T-cell (primary cell): ENCODE data around the gene YWHAB. TPM values are rescaled to one million over a fixed set of nuclear protein-coding genes. Genes with fewer than 3 reads are reported as not detected.

Experiments
- ATAC-seq, 4 experiments: fragments of 200-7000 bp in 3 of 4; fragments of 150-1000 bp in 1 of 4; cut with Tn5 transposase; replicated peaks in 1 of 4; 1 replicate in 3 of 4; 2 replicates in 1 of 4; pipeline ENCODE4 v1.10.0; 2021; ENCODE audit warnings: moderate library complexity in 3 of 4, mild to moderate bottlenecking in 2 of 4, moderate number of reproducible peaks in 1 of 4
- CTCF ChIA-PET, 2 donors: fragments of 300-600 bp; sonication (Branson Sonifier 250); formaldehyde crosslinking; loops; one replicate each; lab custom pipeline; 2022; ENCODE audit warnings: antibody characterized with exemption in 2 of 2; lab: Charles Lee
- POLR2A ChIA-PET, 2 donors: fragments of 300-600 bp; sonication (Branson Sonifier 250); formaldehyde crosslinking; loops; one replicate each; lab custom pipeline; 2022; ENCODE audit warnings: antibody characterized with exemption in 2 of 2; lab: Charles Lee
- DNase-seq, 35 experiments: peaks; one replicate each; pipeline versions ENCODE4 v3.0.0 to v3.0.0-alpha.2; 2013 to 2023
- H3K27ac ChIP-seq: one replicate; pipeline ENCODE4 v1.5.1; 2013; ENCODE audit warnings: low read length
- H3K27me3 ChIP-seq, 2 experiments: replicated peaks in 1 of 2; 1 replicate in 1 of 2; 2 replicates in 1 of 2; pipeline versions ENCODE4 v1.6.1 to v1.7.0; 2013; ENCODE audit warnings: low read length in 1 of 2, mixed read lengths in 1 of 2; ENCODE audit not compliant: control insufficient read depth in 2 of 2, insufficient read depth in 2 of 2; ENCODE audit errors: extremely low read depth in 1 of 2
- H3K36me3 ChIP-seq, 2 donors: 1 replicate in 1 of 2; 2 replicates in 1 of 2; pipeline versions ENCODE4 v1.6.1 to v1.7.0; 2013; ENCODE audit warnings: low read length in 1 of 2; ENCODE audit not compliant: control insufficient read depth in 2 of 2, insufficient read depth in 1 of 2; ENCODE audit errors: extremely low read depth in 1 of 2
- H3K4me1 ChIP-seq, 2 experiments: 1 replicate in 1 of 2; 2 replicates in 1 of 2; pipeline versions ENCODE4 v1.6.1 to v1.7.0; 2013; ENCODE audit warnings: low read length in 2 of 2, mixed read lengths in 1 of 2; ENCODE audit not compliant: insufficient read depth in 2 of 2, control insufficient read depth in 1 of 2; ENCODE audit errors: extremely low read depth in 1 of 2
- H3K4me3 ChIP-seq, 2 donors: 1 replicate in 1 of 2; 2 replicates in 1 of 2; pipeline versions ENCODE4 v1.5.1 to v1.7.0; 2013; ENCODE audit warnings: mild to moderate bottlenecking in 2 of 2, low read length in 1 of 2, moderate library complexity in 1 of 2; ENCODE audit not compliant: control insufficient read depth in 1 of 2; ENCODE audit errors: extremely low read depth in 1 of 2
- H3K9me3 ChIP-seq: 2 replicates; pipeline ENCODE4 v1.7.0; 2013
- H3K27ac Mint-ChIP-seq, 2 donors: one replicate each; pipeline ENCODE4 v1.8.0; 2020 to 2021; ENCODE audit warnings: mild to moderate bottlenecking in 2 of 2, mixed read lengths in 2 of 2
- H3K27me3 Mint-ChIP-seq, 2 donors: one replicate each; pipeline ENCODE4 v1.8.0; 2021 to 2022; ENCODE audit warnings: mixed read lengths in 2 of 2
- H3K36me3 Mint-ChIP-seq: one replicate; pipeline ENCODE4 v1.8.0; 2021; ENCODE audit warnings: mixed read lengths
- H3K4me1 Mint-ChIP-seq, 3 donors: one replicate each; pipeline ENCODE4 v1.8.0; 2020 to 2022; ENCODE audit warnings: mixed read lengths in 3 of 3, mild to moderate bottlenecking in 1 of 3
- H3K4me3 Mint-ChIP-seq, 3 donors: one replicate each; pipeline ENCODE4 v1.8.0; 2020 to 2022; ENCODE audit warnings: mild to moderate bottlenecking in 3 of 3, mixed read lengths in 3 of 3, moderate library complexity in 3 of 3
- H3K9me3 Mint-ChIP-seq, 3 donors: one replicate each; pipeline ENCODE4 v1.8.0; 2020 to 2022; ENCODE audit warnings: mixed read lengths in 3 of 3
- WGBS: methylation state at CpG from one replicate; pipeline ENCODE4 v1.1.5; 2013; ENCODE audit warnings: missing lambda C conversion rate; ENCODE audit not compliant: insufficient coverage; 5-methylcytosine and 5-hydroxymethylcytosine counted together
- total RNA-seq, 35 experiments: library from RNA in 6 of 35; stranded (reverse) in 6 of 35; fragments of 120-200 nt in 1 of 35; gene quantifications; one replicate each; pipeline versions ENCODE4 v1.2.1 to v1.2.4 and lab custom pipeline; 2013 to 2026

YWHAB gene
- total RNA-seq, 5 donors from 2014 or later (not counting 1 experiment from before 2014, with no cell fraction given) = 198 to 233 (median 205) TPM

DNA sequence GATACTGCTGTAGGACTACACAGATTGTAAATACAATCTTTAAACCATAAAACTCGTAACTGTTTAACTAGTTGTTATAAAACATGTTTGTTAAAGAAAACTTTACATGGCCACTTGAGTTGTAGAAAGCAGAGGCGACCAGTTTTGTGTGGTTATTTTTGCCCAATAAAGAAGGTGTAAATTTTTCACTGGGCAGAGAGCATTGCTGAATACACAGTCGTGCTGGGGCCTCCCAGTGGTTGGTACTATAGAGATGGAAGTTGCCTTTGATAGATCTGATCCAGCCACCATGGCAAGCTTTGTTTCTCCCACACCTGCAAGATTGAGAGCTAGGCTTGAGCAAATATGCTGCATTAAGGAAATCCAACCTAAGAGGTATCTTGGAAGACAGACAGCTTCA, 34.0 kb upstream of the YWHAB start:
- no peaks in the 10 kb centered on the region for H3K4me1 ChIP-seq
- H3K9me3 Mint-ChIP-seq = no peaks in the 10 kb centered on the region
- peaks cover 9 to 17% of the 10 kb centered on the region in 2 donors for H3K27me3 Mint-ChIP-seq
- no peaks in the 10 kb centered on the region for H3K36me3 ChIP-seq
- no peak overlapping the region for H3K27ac Mint-ChIP-seq
- no peak overlapping the region for H3K27ac ChIP-seq
- ChIA-PET POLR2A (no interaction called here), CTCF (no interaction called here)
- H3K4me3 Mint-ChIP-seq = no peak overlapping the region
- H3K36me3 Mint-ChIP-seq = no peaks in the 10 kb centered on the region
- ATAC-seq = no peak
- no peak overlapping the region for H3K4me3 ChIP-seq
- no peaks in the 10 kb centered on the region for H3K9me3 ChIP-seq
- peaks cover 2 to 3% (median 2%) of the 10 kb centered on the region in 3 donors for H3K4me1 Mint-ChIP-seq
- 46% methylated on average over 2 of the region's 3 CpGs for WGBS
- peaks cover 0 to 2% of the 10 kb centered on the region in 2 experiments for H3K27me3 ChIP-seq
- no peak for DNase-seq

GRCh38 chr20:44856442-44856841, 29.1 kb upstream of the YWHAB start:
- peaks cover 5 to 11% (median 8%) of the 10 kb centered on the region in 3 donors for H3K4me1 Mint-ChIP-seq
- POLR2A ChIA-PET = no interaction called here
- H3K36me3 Mint-ChIP-seq = no peaks in the 10 kb centered on the region
- H3K27me3 Mint-ChIP-seq = peaks cover 0 to 3% of the 10 kb centered on the region in 2 donors
- Histone ChIP-seq H3K27me3 (peaks cover 0 to 2% of the 10 kb centered on the region in 2 experiments), H3K4me3 (no peak overlapping the region), H3K4me1 (peaks cover 0 to 2% of the 10 kb centered on the region in 2 experiments), H3K36me3 (no peaks in the 10 kb centered on the region), H3K9me3 (no peaks in the 10 kb centered on the region), H3K27ac (no peak overlapping the region)
- H3K9me3 Mint-ChIP-seq = no peaks in the 10 kb centered on the region
- no peak for ATAC-seq
- H3K4me3 Mint-ChIP-seq = no peak overlapping the region
- H3K27ac Mint-ChIP-seq = no peak overlapping the region
- no CpG with 5 or more reads among the region's 2 CpGs for WGBS
- DNase-seq = no peak
- CTCF ChIA-PET = interaction anchor here in 1 of 2 donors (0.5 kb wide), 1 partner anchor 73 kb away, joined by 5 read pairs; no protein-coding TSS in a partner anchor

DNA sequence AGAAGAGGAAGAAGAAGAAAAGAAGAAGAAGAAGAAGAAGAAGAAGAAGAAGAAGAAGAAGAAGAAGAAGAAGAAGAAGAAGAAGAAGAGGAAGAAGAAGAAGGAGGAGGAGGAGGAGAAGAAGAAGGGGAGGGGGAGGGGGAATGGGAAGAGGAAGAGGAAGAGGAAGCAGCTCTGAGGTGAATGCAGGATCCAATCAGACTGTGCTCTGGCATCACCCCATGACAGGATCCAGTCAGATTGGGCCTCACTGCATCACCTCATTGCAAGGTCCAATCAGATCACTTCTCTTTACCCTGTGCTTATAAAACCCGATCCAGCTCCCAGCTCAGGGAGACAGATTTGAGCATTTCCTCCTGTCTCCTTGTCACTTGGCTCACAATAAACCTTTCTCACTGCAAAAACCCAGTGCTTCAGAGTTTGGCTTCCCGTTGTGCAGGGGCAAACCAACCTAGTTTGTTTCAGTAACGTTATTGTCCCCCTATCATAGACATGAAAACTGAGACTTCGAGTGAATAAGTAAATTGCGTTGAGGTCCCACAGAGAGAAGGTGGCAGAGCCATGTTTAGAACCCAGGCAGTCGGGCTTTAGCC, 28.6 kb upstream of the YWHAB start:
- Mint-ChIP-seq H3K4me1 (peaks cover 5 to 16% (median 13%) of the 10 kb centered on the region in 3 donors), H3K36me3 (no peaks in the 10 kb centered on the region), H3K9me3 (no peaks in the 10 kb centered on the region), H3K4me3 (no peak overlapping the region), H3K27me3 (peaks cover 0 to 3% of the 10 kb centered on the region in 2 donors), H3K27ac (no peak overlapping the region)
- Histone ChIP-seq H3K27ac (no peak overlapping the region), H3K36me3 (no peaks in the 10 kb centered on the region), H3K4me1 (peaks cover 0 to 4% of the 10 kb centered on the region in 2 experiments), H3K9me3 (no peaks in the 10 kb centered on the region), H3K4me3 (no peak overlapping the region), H3K27me3 (peaks cover 0 to 2% of the 10 kb centered on the region in 2 experiments)
- ChIA-PET CTCF (interaction anchor here in 1 of 2 donors (0.5 kb wide), 1 partner anchor 73 kb away, joined by 5 read pairs; no protein-coding TSS in a partner anchor), POLR2A (no interaction called here)
- 88% methylated on average over 4 of the region's 6 CpGs for WGBS
- DNase-seq (no peak), ATAC-seq (no peak)

DNA sequence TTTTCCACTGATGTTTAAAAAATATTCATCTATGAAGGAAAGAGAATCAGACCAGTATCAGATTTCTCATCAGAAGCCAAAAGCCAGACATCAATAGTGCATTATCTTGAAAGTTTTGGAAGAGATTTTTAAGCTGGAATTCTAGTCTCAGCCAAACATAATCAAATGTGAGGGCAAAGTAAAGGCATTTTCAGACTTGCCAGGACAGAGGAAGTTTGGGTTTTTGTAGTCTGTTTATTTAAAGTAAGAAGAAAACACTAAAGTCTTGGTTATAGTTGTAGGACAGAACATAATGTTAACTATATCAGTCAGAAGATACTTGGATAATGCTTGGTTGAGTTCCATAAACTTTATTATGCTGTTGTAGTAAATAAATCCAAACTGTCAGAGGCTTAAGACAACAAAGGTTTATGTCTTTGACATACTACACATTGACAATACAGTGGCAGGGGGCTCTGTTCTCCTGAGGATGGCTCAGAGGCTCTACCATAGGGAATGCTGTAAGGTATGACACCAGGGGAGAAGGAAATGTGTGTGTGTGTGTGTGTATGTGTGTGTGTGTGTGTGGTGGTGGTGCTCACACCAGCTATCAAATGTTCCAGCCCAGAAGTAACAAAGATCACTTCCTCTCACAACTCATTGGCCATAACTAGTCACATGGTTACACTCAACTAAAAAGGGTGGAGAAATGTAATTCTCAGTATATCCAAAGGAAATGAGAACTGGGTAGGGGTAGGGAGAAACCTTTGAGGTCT, 26.7 kb upstream of the YWHAB start:
- DNase-seq (no peak), ATAC-seq (no peak)
- ChIA-PET CTCF (interaction anchor here in 1 of 2 donors (0.5 kb wide), 1 partner anchor 51 kb away, joined by 5 read pairs; the partner anchor contains the start of gene PABPC1L), POLR2A (no interaction called here)
- no peak overlapping the region for H3K27ac ChIP-seq
- no peak overlapping the region for H3K27ac Mint-ChIP-seq
- H3K4me1 ChIP-seq = peaks cover 0 to 4% of the 10 kb centered on the region in 2 experiments
- peaks cover 0 to 2% of the 10 kb centered on the region in 2 experiments for H3K27me3 ChIP-seq
- no peaks in the 10 kb centered on the region for H3K9me3 ChIP-seq
- no peak overlapping the region for H3K4me3 Mint-ChIP-seq
- H3K27me3 Mint-ChIP-seq = peaks cover 0 to 1% of the 10 kb centered on the region in 2 donors
- H3K4me1 Mint-ChIP-seq = peaks cover 8 to 23% (median 16%) of the 10 kb centered on the region in 3 donors
- no peaks in the 10 kb centered on the region for H3K9me3 Mint-ChIP-seq
- H3K4me3 ChIP-seq = no peak overlapping the region
- H3K36me3 ChIP-seq = no peaks in the 10 kb centered on the region
- H3K36me3 Mint-ChIP-seq = no peaks in the 10 kb centered on the region

GRCh38 chr20:44861531-44862006, 23.9 kb upstream of the YWHAB start:
- H3K27ac ChIP-seq = no peak overlapping the region
- Mint-ChIP-seq H3K4me1 (peaks cover 6 to 20% (median 13%) of the 10 kb centered on the region in 3 donors), H3K36me3 (no peaks in the 10 kb centered on the region), H3K4me3 (no peak overlapping the region), H3K27ac (no peak overlapping the region), H3K9me3 (no peaks in the 10 kb centered on the region), H3K27me3 (peaks cover under 1 to 3% of the 10 kb centered on the region in 2 donors)
- POLR2A ChIA-PET = no interaction called here
- CTCF ChIA-PET = no interaction called here
- H3K4me1 ChIP-seq = peaks cover 0 to 4% of the 10 kb centered on the region in 2 experiments
- DNase-seq (no peak), ATAC-seq (no peak)
- 94% methylated on average over 3 of the region's 5 CpGs for WGBS
- H3K27me3 ChIP-seq = peaks cover under 1 to 9% of the 10 kb centered on the region in 2 experiments
- H3K36me3 ChIP-seq = no peaks in the 10 kb centered on the region
- no peak overlapping the region for H3K4me3 ChIP-seq
- no peaks in the 10 kb centered on the region for H3K9me3 ChIP-seq

GRCh38 chr20:44862286-44862685, 23.2 kb upstream of the YWHAB start:
- no peak for DNase-seq
- CTCF ChIA-PET = no interaction called here
- H3K4me3 Mint-ChIP-seq = no peak overlapping the region
- Histone ChIP-seq H3K4me1 (peaks cover 0 to 5% of the 10 kb centered on the region in 2 experiments), H3K27me3 (peaks cover 2 to 9% of the 10 kb centered on the region in 2 experiments), H3K9me3 (no peaks in the 10 kb centered on the region), H3K27ac (no peak overlapping the region), H3K36me3 (no peaks in the 10 kb centered on the region), H3K4me3 (no peak overlapping the region)
- WGBS = 85% methylated on average over 2 of the region's 2 CpGs
- no peak for ATAC-seq
- no peaks in the 10 kb centered on the region for H3K9me3 Mint-ChIP-seq
- peaks cover 9 to 24% (median 17%) of the 10 kb centered on the region in 3 donors for H3K4me1 Mint-ChIP-seq
- H3K27ac Mint-ChIP-seq = no peak overlapping the region
- POLR2A ChIA-PET = interaction anchor here in 1 of 2 donors (0.7 kb wide), 1 partner anchor 89 kb away, joined by 6 read pairs; no protein-coding TSS in a partner anchor
- no peaks in the 10 kb centered on the region for H3K36me3 Mint-ChIP-seq
- peaks cover 3 to 4% of the 10 kb centered on the region in 2 donors for H3K27me3 Mint-ChIP-seq
